Activated CD4-positive, alpha-beta T cell treated with anti-CD3 and anti-CD28 coated beads for 36 hours (primary cell): ENCODE results near the gene THOC5. TPM values are rescaled to one million over a fixed set of nuclear protein-coding genes. Genes with fewer than 3 reads are reported as not detected.
"Not testable (repeated sequence)": the region's sequence is repeated elsewhere in the genome, so short reads cannot be mapped to it uniquely, and the experiment has no call there.

Source experiments
- ATAC-seq: fragments of 200-7000 bp; cut with Tn5 transposase; one replicate; pipeline ENCODE4 v1.10.0; 2021; ENCODE audit warnings: mild to moderate bottlenecking, moderate library complexity
- CTCF ChIA-PET: fragments of 350-600 bp; sonication (Branson Sonifier 250); formaldehyde crosslinking; loops from one replicate; lab custom pipeline; 2021; ENCODE audit warnings: antibody characterized with exemption; lab: Charles Lee
- POLR2A ChIA-PET: fragments of 350-600 bp; sonication (Branson Sonifier 250); formaldehyde crosslinking; loops from one replicate; lab custom pipeline; 2021; ENCODE audit warnings: antibody characterized with exemption, inconsistent platforms; lab: Charles Lee
- DNase-seq: peaks from one replicate; pipeline ENCODE4 v3.0.0-alpha.2; 2020
- H3K27ac Mint-ChIP-seq: one replicate; pipeline ENCODE4 v1.8.0; 2021; ENCODE audit warnings: mixed read lengths
- H3K27me3 Mint-ChIP-seq: one replicate; pipeline ENCODE4 v1.8.0; 2021; ENCODE audit warnings: mixed read lengths
- H3K36me3 Mint-ChIP-seq: one replicate; pipeline ENCODE4 v1.8.0; 2021; ENCODE audit warnings: low read depth, mixed read lengths
- H3K4me1 Mint-ChIP-seq: one replicate; pipeline ENCODE4 v1.8.0; 2021; ENCODE audit warnings: mixed read lengths
- H3K4me3 Mint-ChIP-seq: one replicate; pipeline ENCODE4 v1.8.0; 2021; ENCODE audit warnings: mild to moderate bottlenecking, moderate library complexity, mixed read lengths
- H3K9me3 Mint-ChIP-seq: one replicate; pipeline ENCODE4 v1.8.0; 2021; ENCODE audit warnings: low read depth, mixed read lengths
- intact Hi-C, 2 experiments: fragments of 100-400 bp; cut with DNase I in 1 of 2; cut with micrococcal nuclease in 1 of 2; formaldehyde crosslinking; loops; one replicate each; pipeline versions ENCODE4 v1.14.2 to v1.15.1; 2022 to 2024; cut with DNase I, micrococcal nuclease
- total RNA-seq, 2 experiments: library from RNA; stranded (reverse); gene quantifications; one replicate each; pipeline ENCODE4 v1.2.3, GENCODE V29; 2021

THOC5 gene
- total RNA-seq, 2 experiments from 2014 or later: 52.4 to 65.7 TPM

DNA sequence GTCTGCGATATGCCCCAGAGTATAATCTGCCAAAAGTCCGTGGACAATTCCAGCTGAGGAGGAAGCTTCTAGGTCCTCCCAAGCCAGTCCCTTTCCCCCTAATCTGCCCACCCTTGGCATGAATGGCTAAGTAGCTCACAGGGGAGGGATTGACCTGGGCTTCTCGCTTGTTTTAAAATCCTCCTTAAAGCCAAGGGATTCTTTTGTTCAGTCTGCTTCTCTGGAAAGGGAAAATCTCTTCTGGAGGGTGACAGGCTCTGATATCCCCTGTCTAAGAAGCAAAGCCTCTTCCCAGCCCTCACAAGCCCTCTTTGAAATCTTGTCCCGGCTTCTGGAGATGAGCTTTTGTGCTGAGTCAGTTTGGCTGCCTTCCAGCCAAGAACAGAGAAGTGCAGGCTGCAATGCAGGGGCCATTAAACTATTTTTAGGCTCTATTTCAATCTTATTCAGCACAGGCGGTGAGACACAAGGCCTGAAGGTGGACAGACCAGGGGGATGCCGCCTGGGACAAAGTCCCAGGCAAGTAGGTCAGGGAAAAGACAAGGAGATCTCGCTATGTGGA lies 49.7 kb downstream of the THOC5 start:
- ATAC-seq: no peak
- Mint-ChIP-seq H3K4me1 (no peaks in the 10 kb centered on the region), H3K9me3 (no peaks in the 10 kb centered on the region), H3K27ac (no peak overlapping the region), H3K4me3 (no peak overlapping the region), H3K36me3 (peaks cover 22% of the 10 kb centered on the region), H3K27me3 (no peaks in the 10 kb centered on the region)
- intact Hi-C loops: no loop called here
- no peak for DNase-seq
- ChIA-PET POLR2A (interaction anchor here (0.6 kb wide), 2 partner anchors 72 to 484 kb away, joined by 4 to 5 read pairs; no protein-coding TSS in a partner anchor), CTCF (no interaction called here)

DNA sequence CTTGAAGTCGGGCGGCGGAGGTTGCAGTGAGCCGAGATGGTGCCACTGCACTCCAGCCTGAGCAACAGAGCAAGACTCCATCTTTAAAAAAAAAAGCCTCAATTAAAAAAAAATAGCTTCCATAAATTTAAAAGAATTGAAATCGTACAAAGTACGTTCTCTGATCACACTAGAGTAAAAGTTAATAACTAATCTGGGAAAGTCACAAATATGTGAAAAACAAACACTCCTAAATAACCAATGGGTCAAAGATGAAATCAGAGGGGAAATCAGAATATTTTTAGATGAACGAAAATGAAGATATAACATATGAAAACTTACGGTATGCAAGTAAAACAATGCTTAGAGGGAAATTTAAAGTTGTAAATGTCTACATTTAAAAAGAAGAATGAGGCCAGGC lies 53.7 kb downstream of the THOC5 start:
- Mint-ChIP-seq H3K9me3 (no peaks in the 10 kb centered on the region), H3K27me3 (no peaks in the 10 kb centered on the region), H3K27ac (no peak overlapping the region), H3K4me1 (no peaks in the 10 kb centered on the region), H3K4me3 (no peak overlapping the region), H3K36me3 (peaks cover 13% of the 10 kb centered on the region)
- no peak for DNase-seq
- POLR2A ChIA-PET: no interaction called here
- CTCF ChIA-PET: interaction anchor here (1.7 kb wide), 1 partner anchor 28 kb away, joined by 5 read pairs; no protein-coding TSS in a partner anchor
- no peak for ATAC-seq
- intact Hi-C loops: no loop called here

DNA sequence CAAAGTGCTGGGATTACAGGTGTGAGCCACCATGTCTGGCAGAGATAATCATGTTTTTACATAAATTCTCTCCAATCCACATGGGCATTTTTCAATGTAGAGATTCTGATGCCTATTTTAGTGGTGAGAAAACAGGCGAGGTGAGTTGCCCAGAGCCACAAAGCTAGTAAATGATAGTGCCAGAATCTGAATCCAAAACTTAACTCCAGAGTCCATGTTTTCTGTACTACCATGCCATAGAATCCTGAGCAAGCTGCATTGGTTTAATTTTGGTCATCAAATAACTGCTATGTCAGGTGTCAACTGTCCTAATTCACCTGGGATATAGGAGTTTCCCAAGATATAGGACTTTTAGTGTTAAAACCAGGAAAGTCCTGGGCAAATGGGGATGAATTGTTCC lies 59.9 kb downstream of the THOC5 start:
- CTCF ChIA-PET: no interaction called here
- Mint-ChIP-seq H3K27me3 (no peaks in the 10 kb centered on the region), H3K36me3 (peaks cover 14% of the 10 kb centered on the region), H3K9me3 (peaks cover 2% of the 10 kb centered on the region), H3K27ac (no peak overlapping the region), H3K4me3 (no peak overlapping the region), H3K4me1 (no peaks in the 10 kb centered on the region)
- POLR2A ChIA-PET: no interaction called here
- intact Hi-C loops: no loop called here
- DNase-seq (no peak), ATAC-seq (no peak)

DNA sequence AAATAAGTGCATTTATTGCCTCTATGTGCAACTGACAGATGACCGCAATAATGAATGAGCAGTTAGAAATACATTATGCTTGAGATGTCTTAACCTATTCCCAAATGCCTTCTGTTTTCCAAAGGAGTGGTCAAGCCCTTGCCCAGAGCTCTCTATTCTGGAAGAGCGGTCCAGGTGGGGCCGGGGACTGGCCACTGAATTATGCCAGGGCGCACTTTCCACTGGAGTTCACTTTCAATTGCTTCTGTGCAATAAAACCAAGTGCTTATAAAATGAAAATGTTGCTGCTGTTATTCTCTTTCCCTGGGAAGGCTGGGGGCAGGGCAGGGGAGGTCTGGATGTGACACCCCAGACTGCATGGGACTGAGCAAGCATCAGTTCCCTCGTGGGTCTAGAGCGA lies 62.5 kb downstream of the THOC5 start:
- Mint-ChIP-seq H3K4me3 (no peak overlapping the region), H3K9me3 (peaks cover 2% of the 10 kb centered on the region), H3K4me1 (no peaks in the 10 kb centered on the region), H3K36me3 (peaks cover 12% of the 10 kb centered on the region), H3K27ac (no peak overlapping the region), H3K27me3 (no peaks in the 10 kb centered on the region)
- no peak for DNase-seq
- no peak for ATAC-seq
- intact Hi-C loops: no loop called here
- ChIA-PET CTCF (interaction anchor here (0.6 kb wide), 1 partner anchor 1331 kb away, joined by 3 read pairs; no protein-coding TSS in a partner anchor), POLR2A (no interaction called here)

DNA sequence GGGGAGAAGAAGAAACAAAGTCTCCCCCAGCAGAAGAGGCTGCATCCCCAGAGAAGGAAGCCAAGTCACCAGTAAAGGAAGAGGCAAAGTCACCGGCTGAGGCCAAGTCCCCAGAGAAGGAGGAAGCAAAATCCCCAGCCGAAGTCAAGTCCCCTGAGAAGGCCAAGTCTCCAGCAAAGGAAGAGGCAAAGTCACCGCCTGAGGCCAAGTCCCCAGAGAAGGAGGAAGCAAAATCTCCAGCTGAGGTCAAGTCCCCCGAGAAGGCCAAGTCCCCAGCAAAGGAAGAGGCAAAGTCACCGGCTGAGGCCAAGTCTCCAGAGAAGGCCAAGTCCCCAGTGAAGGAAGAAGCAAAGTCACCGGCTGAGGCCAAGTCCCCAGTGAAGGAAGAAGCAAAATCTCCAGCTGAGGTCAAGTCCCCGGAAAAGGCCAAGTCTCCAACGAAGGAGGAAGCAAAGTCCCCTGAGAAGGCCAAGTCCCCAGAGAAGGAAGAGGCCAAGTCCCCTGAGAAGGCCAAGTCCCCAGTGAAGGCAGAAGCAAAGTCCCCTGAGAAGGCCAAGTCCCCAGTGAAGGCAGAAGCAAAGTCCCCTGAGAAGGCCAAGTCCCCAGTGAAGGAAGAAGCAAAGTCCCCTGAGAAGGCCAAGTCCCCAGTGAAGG lies 64.3 kb downstream of the THOC5 start:
- H3K4me1 Mint-ChIP-seq, H3K36me3 Mint-ChIP-seq, H3K4me3 Mint-ChIP-seq: not testable (repeated sequence)

DNA sequence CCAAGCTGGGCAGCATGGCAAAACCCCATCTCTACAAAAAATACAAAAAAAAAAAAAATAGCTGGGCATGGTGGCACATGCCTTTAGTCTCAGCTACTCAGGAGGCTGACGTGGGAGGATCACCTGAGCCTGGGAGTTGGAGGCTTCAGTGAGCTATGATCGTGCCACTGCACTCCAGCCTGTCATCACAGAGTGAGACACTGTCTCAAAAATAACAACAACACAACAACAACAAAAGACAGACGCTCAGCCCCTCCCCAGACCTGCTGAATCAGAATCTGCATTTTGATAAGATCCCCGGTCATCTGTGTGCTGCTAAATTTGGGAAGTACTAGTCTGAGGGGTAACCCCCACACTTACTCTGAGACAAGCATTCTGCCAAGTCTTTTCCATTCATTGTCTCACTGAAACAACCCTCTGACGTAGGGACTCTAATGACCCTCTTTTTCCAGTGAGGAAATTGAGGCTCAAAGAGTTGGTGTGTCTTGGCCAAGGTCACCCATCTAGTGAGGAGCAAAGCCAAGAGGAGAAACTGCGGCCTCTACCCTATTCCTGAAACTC lies 66.1 kb downstream of the THOC5 start:
- Mint-ChIP-seq H3K4me1 (no peaks in the 10 kb centered on the region), H3K27me3 (no peaks in the 10 kb centered on the region), H3K27ac (no peak overlapping the region), H3K9me3 (no peaks in the 10 kb centered on the region), H3K4me3 (no peak overlapping the region), H3K36me3 (no peaks in the 10 kb centered on the region)
- no peak for ATAC-seq
- ChIA-PET CTCF (interaction anchor here (0.6 to 1.3 kb wide), 2 partner anchors 16 to 23 kb away, joined by 3 to 10 read pairs; no protein-coding TSS in a partner anchor), POLR2A (no interaction called here)
- intact Hi-C loops: no loop called here
- no peak for DNase-seq

More for the DNA sequence above, 64.3 kb downstream of the THOC5 start:
- DNase-seq, H3K9me3 Mint-ChIP-seq, POLR2A ChIA-PET, H3K27me3 Mint-ChIP-seq, H3K27ac Mint-ChIP-seq, ATAC-seq, CTCF ChIA-PET, intact Hi-C loops: not testable (repeated sequence)

DNA sequence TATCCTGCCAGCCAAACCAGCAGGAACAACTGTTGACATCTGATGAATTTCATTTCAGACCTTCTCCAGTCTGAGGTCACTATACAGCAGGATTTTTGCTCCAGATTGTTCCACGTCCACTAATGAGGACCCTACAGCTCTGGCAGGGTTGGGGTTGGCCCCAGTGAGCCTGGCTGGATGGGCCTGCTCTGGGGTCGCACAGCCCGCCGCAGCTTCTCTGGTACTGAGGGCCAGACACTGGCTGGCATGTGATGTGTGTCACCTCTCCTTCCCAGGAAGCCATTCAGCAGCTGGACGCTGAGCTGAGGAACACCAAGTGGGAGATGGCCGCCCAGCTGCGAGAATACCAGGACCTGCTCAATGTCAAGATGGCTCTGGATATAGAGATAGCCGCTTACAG lies 68.1 kb downstream of the THOC5 start:
- no peak overlapping the region for H3K4me3 Mint-ChIP-seq
- intact Hi-C loops: no loop called here
- no peaks in the 10 kb centered on the region for H3K9me3 Mint-ChIP-seq
- ChIA-PET CTCF (interaction anchor here (1.1 kb wide), 2 partner anchors 14 to 69 kb away, joined by 3 read pairs; no protein-coding TSS in a partner anchor), POLR2A (no interaction called here)
- DNase-seq (no peak), ATAC-seq (no peak)
- H3K27me3 Mint-ChIP-seq: peaks cover 11% of the 10 kb centered on the region
- H3K27ac Mint-ChIP-seq: no peak overlapping the region
- H3K36me3 Mint-ChIP-seq: no peaks in the 10 kb centered on the region
- H3K4me1 Mint-ChIP-seq: peaks cover 5% of the 10 kb centered on the region

DNA sequence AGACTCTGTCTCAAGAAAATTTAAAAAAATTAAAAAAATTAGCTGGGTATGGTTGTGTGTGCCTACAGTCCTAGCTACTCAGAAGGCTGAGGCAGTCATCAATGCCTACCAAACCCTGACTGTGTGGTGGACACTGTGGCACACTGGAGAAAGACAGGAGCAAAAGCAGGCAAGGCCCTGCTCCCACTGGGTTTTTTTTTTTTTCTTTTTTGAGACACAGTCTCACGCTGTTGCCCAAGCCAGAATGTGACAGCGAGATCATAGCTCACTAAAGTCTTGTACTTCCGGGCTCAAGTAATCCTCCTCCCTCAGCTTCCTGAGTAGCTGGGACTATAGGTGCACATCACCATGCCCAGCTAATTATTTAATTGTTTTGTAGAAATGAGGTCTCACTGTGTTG lies 68.9 kb downstream of the THOC5 start:
- H3K4me3 Mint-ChIP-seq: no peak overlapping the region
- H3K27me3 Mint-ChIP-seq: peaks cover 13% of the 10 kb centered on the region
- H3K9me3 Mint-ChIP-seq: no peaks in the 10 kb centered on the region
- H3K36me3 Mint-ChIP-seq: no peaks in the 10 kb centered on the region
- DNase-seq (no peak), ATAC-seq (no peak)
- ChIA-PET CTCF (interaction anchor here (0.6 to 1.1 kb wide), 3 partner anchors 14 to 69 kb away, joined by 3 read pairs; no protein-coding TSS in a partner anchor), POLR2A (no interaction called here)
- H3K4me1 Mint-ChIP-seq: peaks cover 6% of the 10 kb centered on the region
- no peak overlapping the region for H3K27ac Mint-ChIP-seq
- intact Hi-C loops: no loop called here

DNA sequence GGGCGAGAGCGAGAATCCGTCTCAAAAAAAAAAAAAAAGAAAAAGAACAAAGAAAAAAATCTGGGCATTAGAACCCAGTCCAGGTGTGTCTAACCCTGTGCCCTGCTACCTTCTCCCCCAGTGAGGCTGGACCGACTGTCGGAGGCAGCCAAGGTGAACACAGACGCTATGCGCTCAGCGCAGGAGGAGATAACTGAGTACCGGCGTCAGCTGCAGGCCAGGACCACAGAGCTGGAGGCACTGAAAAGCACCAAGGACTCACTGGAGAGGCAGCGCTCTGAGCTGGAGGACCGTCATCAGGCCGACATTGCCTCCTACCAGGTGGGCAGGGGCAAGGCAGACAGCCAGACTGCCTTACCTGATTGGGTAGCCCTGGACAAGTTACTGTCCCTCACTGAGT lies 70.3 kb downstream of the THOC5 start:
- Mint-ChIP-seq H3K27ac (no peak overlapping the region), H3K36me3 (no peaks in the 10 kb centered on the region), H3K4me1 (peaks cover 8% of the 10 kb centered on the region), H3K4me3 (no peak overlapping the region), H3K9me3 (no peaks in the 10 kb centered on the region), H3K27me3 (peaks cover 27% of the 10 kb centered on the region)
- ChIA-PET CTCF (interaction anchor here (2.7 kb wide), 1 partner anchor 12 kb away, joined by 9 read pairs; no protein-coding TSS in a partner anchor), POLR2A (no interaction called here)
- DNase-seq (no peak), ATAC-seq (no peak)
- intact Hi-C loops: no loop called here

DNA sequence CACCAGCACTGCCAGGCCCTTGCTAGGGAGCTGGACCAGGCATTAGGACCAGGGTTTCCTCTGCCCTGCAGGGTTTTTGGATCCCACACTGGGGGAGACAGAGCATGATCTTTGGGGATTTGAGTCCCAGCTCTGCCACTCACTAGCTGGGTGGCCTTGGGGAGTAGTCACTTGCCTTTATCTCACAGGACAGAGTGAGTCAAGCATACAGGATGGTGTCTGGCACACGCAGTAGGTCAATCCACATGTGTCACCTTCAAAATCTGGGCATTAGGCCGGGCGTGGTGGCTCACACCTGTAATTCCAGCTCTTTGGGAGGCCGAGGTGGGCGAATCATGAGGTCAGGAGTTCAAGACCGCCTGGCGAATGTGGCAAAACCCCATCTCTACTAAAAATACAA lies 70.8 kb downstream of the THOC5 start:
- Mint-ChIP-seq H3K4me3 (no peak overlapping the region), H3K9me3 (no peaks in the 10 kb centered on the region), H3K36me3 (no peaks in the 10 kb centered on the region), H3K27ac (no peak overlapping the region), H3K4me1 (peaks cover 8% of the 10 kb centered on the region), H3K27me3 (peaks cover 31% of the 10 kb centered on the region)
- POLR2A ChIA-PET: no interaction called here
- intact Hi-C loops: no loop called here
- ATAC-seq (no peak), DNase-seq (no peak)
- CTCF ChIA-PET: interaction anchor here (2.7 kb wide), 1 partner anchor 12 kb away, joined by 9 read pairs; no protein-coding TSS in a partner anchor

DNA sequence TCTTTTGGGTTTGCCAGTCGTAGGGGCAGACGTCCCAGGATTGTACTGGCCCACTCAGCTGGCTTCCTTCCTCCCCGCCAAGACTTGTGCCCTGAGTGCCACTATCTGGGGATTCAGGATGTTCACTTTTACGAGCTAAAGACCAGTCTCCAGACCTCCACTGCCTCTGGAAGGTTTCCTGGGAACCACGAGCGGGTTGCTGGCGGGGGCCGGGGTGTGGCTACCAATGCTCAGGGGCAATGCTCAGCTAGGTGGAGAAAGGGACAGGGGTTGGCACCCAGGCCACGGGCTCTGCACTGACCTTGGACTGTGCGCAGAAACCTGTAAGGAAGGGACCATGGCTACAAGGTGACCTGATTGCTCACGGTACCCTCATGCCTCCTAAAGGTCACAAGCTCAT lies 71.3 kb downstream of the THOC5 start:
- CTCF ChIA-PET: interaction anchor here (2.7 kb wide), 1 partner anchor 11 kb away, joined by 9 read pairs; no protein-coding TSS in a partner anchor
- Mint-ChIP-seq H3K4me3 (no peak overlapping the region), H3K27ac (no peak overlapping the region), H3K4me1 (peaks cover 8% of the 10 kb centered on the region), H3K9me3 (no peaks in the 10 kb centered on the region), H3K36me3 (no peaks in the 10 kb centered on the region), H3K27me3 (peaks cover 33% of the 10 kb centered on the region)
- POLR2A ChIA-PET: no interaction called here
- intact Hi-C loops: no loop called here
- ATAC-seq (no peak), DNase-seq (no peak)
